ENCODE measurements around the gene BTG2.
"Not testable (repeated sequence)": the region's sequence is repeated elsewhere in the genome, so short reads cannot be mapped to it uniquely, and the experiment has no call there.

Gene BTG2, protein sequence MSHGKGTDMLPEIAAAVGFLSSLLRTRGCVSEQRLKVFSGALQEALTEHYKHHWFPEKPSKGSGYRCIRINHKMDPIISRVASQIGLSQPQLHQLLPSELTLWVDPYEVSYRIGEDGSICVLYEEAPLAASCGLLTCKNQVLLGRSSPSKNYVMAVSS

GRCh38 chr1:203304919-203305808 lies at the start of gene BTG2:
Gene BTG2, plus strand, starts transcription at chr1:203305519. Its CDS starts 88 bp downstream, at chr1:203305607.
- DNase-seq (ENCODE audit: low spot score), result peak; percentile 89

DNA sequence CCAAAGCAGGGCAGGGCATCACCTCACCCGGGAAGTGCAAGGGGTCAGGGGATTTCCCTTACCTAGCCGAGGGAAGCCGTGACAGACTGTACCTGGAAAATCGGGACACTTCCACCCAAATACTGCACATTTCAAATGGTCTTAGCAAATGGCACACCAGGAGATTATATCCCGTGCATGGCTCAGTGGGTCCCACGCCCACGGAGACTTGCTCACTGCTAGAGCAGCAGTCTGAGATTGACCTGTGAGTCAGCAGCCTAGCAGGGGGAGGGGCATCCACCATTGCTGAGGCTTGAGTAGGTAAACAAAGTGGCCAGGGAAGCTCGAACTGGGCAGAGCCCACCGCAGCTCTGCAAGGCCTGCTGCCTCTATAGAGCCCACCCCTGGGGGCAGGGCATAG lies 48.7 kb upstream of the BTG2 start:
- DNase-seq (ENCODE audit: low spot score), result not testable (repeated sequence)

DNA sequence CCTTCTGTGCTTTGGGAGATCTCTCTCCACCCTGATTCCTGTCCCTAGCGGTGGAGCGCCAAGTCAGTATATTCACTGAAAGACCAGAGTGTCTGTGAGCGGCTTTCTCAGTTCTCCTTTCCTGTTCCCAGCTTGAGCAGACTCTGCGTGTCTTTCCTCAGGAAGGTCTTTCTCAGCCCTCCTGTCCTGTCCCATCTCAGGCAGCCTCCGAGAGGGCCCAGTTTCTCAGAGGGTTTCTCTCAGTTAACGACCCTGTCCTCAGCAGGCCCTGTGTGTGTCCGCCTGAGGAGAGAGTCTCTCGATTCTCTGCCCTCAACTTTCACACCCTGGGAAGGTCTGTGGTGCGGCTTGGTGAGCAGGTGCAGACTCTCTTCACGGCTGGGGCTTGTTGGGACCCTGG lies 41.8 kb upstream of the BTG2 start:
- DNase-seq (ENCODE audit: low spot score), result no peak

DNA sequence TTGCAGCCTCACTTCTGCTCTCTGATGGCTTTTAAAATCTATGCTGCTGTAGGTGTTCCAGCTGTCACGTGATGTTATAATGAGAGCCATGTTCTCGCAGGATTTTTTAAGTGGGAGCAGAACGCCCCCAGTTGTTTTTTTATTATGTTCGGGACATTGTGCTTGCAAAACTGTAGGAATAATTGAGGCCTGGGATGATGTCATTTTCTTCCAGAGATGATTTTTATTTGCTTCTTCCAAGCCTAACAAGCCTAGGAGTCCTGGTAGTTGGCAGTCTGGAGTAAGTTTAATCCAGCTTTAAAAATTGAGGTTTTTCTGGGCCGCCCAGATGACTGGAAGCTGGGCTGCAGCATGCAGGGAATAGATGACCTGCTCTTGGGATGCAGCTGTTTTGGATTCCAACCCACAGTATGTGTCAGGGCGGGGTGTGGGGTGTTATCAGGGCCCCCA lies 41.2 kb upstream of the BTG2 start:
- no peak for DNase-seq (ENCODE audit: low spot score)

GRCh38 chr1:203265541-203265940 lies 39.8 kb upstream of the BTG2 start:
- no peak for DNase-seq (ENCODE audit: low spot score)

DNA sequence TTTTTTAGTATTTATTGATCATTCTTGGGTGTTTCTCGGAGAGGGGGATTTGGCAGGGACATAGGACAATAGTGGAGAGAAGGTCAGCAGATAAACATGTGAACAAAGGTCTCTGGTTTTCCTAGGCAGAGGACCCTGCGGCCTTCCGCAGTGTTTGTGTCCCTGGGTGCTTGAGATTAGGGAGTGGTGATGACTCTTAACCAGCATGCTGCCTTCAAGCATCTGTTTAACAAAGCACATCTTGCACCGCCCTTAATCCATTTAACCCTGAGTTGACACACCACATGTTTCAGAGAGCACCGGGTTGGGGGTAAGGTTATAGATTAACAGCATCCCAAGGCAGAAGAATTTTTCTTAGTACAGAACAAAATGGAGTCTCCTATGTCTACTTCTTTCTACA lies 39.2 kb upstream of the BTG2 start:
- not testable (repeated sequence) for DNase-seq (ENCODE audit: low spot score)

GRCh38 chr1:203267347-203267846 lies 37.9 kb upstream of the BTG2 start:
- DNase-seq (ENCODE audit: low spot score), result peak; percentile 92

DNA sequence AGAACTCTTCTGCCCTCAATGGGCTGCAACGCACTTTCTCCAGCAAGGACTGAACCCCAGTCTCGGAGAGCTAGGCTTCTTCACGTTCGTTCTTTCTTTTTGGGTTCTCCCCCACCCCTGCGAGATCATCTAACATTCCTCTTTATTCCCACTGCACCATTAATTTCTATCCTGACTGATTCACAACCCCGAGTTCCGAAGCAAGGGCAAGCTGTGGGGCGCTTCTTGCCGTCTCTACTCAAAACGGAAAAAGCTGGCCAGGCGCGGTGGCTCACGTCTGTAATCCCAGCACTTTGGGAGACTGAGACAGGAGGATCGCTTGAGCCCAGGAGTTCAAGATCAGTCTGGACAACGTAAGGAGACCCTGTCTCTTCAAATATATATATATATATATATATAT lies 37.4 kb upstream of the BTG2 start:
- DNase-seq (ENCODE audit: low spot score), result no peak

DNA sequence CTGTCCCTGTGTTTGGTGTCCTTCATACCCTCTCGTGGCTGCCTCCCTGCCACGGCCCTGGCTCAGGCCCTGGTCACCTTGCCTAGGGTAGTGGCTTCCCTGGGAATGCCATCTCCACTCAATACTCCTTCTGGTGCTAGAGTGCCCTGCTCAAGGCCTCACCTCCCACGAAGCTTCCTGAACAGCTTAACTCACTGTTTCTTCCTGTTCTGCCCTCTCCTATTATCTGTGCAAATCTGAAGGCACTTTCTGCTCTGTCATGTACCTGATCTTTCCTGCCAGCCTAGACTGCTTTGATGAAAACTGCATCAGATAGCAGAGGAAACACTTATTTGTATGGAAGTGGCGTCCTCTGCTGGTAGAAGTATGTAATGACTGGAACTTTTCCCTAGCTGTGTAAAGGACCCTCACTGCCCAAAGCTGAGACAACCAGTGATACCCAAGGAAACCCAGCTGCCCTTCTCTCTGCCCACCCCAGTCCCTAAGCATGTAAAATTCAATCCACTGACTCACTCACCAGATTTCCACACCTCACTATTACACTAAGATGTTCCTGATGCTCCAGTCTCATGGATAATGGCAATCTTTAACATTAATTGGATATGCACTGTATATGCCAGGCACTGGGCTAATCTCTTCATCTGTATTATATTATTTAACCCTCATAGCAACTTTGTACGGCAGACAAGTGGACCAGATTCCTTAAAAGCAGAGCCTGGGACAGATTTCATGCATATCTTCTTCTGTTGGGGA lies 36.2 kb upstream of the BTG2 start:
- DNase-seq (ENCODE audit: low spot score), result peak; percentile 79

GRCh38 chr1:203269654-203270020 lies 35.7 kb upstream of the BTG2 start:
- DNase-seq (ENCODE audit: low spot score), result no peak

- DNase-seq (ENCODE audit: low spot score), result no peak
These were observed 34.9 kb upstream of the BTG2 start for GRCh38 chr1:203270448-203270847.

DNA sequence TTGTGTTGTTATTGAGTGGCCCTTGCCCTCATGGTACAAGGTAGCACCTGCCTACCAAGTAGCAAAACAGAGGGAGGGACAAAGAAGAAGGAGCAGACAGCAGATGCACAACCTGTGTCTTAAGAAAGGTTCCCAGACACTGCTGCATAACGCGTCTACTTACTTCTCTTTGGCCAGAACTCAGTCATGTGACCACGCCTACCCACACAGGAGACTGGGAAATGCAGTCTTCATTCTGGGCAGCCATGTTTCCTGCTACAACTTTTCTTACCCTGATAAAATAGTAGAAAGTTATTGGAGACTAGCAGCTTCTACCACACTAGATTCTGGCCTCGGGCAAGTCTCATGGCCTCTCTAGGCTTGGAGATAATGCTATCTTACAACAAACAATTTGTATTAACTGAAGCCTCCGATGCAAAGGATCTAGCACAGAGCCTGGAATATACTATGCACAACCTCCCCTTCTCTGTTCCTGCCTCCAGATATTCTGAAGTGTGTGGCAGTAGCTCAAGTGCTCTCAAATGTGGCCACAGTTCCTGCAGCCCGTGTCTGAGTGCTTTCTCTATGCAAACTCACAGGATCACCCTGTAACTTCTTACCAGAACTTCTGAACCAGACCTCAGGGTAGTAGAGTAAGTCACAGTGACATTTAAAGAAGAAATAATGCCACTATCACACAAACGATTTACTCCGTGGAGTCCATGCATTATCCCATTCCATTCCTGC lies 34.1 kb upstream of the BTG2 start:
- peak; percentile 75 for DNase-seq (ENCODE audit: low spot score)

- no peak for DNase-seq (ENCODE audit: low spot score)
These were observed 33.2 kb upstream of the BTG2 start for GRCh38 chr1:203271962-203272632.

DNA sequence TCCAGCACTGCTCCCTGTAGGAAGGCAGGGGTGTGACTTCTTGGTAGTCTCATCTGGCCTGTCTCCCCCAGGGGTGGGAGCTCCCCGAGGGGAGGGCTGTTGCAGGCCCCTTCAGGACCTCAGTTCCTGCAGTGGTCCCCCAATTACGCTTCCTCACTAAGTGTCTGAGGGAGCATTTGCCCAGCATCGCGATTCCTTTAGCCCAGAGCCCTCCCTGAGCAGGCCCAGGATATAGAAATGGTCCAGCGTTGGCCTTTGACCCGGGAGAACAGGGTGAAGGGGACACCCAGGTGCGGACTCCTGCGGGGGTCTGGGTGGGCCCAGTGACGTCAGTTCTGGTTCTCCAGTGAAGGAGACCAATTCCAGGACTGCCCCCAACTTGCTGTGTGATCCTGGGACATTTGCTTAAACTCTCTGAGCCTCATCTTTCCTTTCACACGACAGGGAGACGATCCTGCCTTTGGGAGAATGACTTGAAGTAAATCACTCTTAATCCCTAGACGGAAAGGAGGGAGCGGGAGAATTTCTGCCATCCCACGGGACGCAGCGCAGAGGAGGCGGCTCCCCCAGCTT lies 32.6 kb upstream of the BTG2 start:
- no peak for DNase-seq (ENCODE audit: low spot score)

DNA sequence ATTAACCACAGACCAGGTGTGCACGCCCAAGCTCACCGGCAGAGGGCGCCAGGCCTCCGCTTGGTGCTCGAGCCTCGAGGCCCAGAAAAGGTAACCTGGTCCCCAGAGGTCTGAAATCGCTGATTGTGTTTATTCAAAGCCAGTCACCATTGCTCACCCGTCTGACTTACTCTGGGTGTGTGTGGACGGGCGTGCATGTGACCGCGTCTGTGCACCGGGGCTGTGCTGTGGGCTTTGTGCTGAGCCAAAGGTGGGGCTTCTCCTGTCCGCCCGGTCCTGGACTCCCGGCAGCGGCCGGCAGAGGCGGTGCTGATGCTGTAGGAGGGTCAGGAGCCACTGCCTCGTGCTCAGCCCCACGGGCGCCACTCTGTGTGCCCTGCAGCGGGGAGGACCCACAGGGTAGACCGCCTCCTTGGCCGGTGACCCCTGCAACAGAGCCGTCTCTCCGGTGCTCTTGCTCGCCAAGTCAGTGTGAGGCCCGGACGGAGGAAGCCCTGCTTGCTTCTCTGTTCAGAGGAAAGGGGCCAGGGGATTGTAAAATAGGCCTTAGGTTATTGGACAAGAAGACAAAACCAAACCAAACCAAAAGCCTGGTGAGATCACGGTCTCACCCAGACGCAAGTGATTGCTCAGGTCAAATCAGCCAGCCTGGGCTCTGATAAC lies 32.0 kb upstream of the BTG2 start:
- DNase-seq (ENCODE audit: low spot score), result peak; percentile 95

DNA sequence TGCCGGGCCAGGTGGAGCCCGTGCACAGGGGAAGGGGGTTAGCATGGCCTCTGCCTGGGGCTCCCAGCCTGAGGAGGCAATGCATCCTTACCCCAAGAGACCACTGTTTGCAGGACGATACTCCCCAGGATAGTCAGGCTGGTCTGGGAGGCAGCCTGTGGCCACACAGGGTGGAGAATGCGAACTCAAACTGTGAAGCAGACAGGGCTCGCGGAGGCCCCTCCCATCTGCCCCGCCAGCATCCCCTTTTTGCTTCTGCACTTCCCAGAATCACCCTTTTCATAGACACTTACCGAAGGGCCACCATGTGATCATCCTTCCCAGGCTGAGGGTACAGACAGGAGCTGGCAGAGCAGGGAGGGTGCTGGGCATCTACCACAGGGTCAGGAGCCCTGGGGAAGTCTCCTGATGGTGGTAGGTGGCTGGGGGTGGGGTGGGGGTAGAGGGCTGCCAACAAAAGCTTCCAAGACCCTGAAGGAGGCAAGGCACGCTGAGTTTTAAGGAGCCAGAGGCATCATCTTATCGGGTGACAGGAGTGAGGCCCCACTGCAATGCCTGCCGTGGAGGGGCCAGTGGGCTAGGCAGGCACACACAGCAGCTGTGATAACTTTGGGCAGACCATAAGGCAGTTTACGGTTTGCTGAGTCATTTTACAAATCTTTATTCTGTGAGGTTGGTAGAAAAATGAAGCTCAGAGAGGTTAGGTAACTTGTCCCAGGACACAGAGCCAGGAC lies 31.3 kb upstream of the BTG2 start:
- no peak for DNase-seq (ENCODE audit: low spot score)

GRCh38 chr1:203274603-203275381 lies 30.5 kb upstream of the BTG2 start:
- DNase-seq (ENCODE audit: low spot score), result no peak

DNA sequence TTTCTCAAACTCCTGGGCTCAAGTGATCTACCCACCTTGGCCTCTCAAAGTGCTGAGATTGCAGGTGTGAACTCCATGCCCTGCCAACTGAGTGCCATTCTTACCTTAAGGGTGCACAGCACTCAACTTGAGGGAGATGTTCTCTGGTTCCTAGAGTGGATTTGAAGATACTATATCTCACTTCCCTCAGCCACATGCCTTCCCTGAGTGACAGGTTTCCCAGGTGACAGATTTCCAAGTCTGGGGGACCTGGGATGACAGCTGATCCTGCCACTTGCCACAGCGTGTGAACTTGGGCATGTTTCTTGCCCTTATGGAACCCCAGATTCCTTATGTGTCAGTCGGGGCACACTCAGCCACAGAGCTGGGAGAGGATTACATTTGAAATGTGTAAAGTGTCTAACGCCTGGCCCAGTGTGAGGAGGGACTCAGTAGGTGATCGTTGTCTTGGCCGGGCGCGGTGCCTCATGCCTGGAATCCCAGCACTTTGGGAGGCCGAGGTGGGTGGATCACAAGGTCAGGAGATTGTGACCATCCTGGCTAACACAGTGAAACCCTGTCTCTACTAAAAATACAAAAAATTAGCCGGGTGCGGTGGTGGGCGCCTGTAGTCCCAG lies 29.6 kb upstream of the BTG2 start:
- no peak for DNase-seq (ENCODE audit: low spot score)

GRCh38 chr1:203276408-203276807 lies 28.9 kb upstream of the BTG2 start:
- DNase-seq (ENCODE audit: low spot score), result no peak

All from CD4-positive, alpha-beta T cell treated with Interleukin-15 for 4 hours (primary cell).